ENCODE data around the gene CGB2.

- TF ChIP-seq POLR2A (IDR thresholded peaks at IDR 0.05) (no peak), CTCF (IDR thresholded peaks at IDR 0.05) (no peak), EP300 (IDR thresholded peaks at IDR 0.05) (no peak)
Observed at GRCh38 chr19:49011194-49011593, 20.5 kb upstream of the CGB2 start.

All from upper lobe of left lung (tissue), 4 donors.